ENCODE results near the gene GRP.

GRP gene

GRCh38 chr18:59228351-59228750 is 8.4 kb downstream of the GRP start:
- Histone ChIP-seq H3K4me2 (no peak overlapping the region), H3K27me3 (ENCODE audit: insufficient read depth, low read depth) (no peaks in the 10 kb centered on the region), H3K36me3 (ENCODE audit: insufficient read depth) (no peaks in the 10 kb centered on the region), H3K4me3 (IDR thresholded peaks at IDR 0.05; ENCODE audit: insufficient read depth, low read depth, low read length) (no peak overlapping the region), H3K79me2 (ENCODE audit: insufficient read depth, low read depth) (no peaks in the 10 kb centered on the region), H2AFZ (ENCODE audit: low read depth) (no peak overlapping the region), H4K20me1 (ENCODE audit: insufficient read depth) (no peaks in the 10 kb centered on the region), H3K4me1 (ENCODE audit: low read depth, poor library complexity, severe bottlenecking) (no peaks in the 10 kb centered on the region), H3K27ac (no peak overlapping the region), H3K9ac (no peak overlapping the region)
- no peak for TF ChIP-seq CTCF (conservative IDR thresholded peaks at IDR 0.05; ENCODE audit: low read depth, low read length)

- H3K4me2 ChIP-seq, result no peak overlapping the region
- H3K36me3 ChIP-seq (ENCODE audit: insufficient read depth), result no peaks in the 10 kb centered on the region
- H2AFZ ChIP-seq (ENCODE audit: low read depth), result no peak overlapping the region
- no peak for TF ChIP-seq CTCF (conservative IDR thresholded peaks at IDR 0.05; ENCODE audit: low read depth, low read length)
- no peaks in the 10 kb centered on the region for H3K4me1 ChIP-seq (ENCODE audit: low read depth, poor library complexity, severe bottlenecking)
- H3K79me2 ChIP-seq (ENCODE audit: insufficient read depth, low read depth), result no peaks in the 10 kb centered on the region
- H3K9ac ChIP-seq, result no peak overlapping the region
- H3K27me3 ChIP-seq (ENCODE audit: insufficient read depth, low read depth), result no peaks in the 10 kb centered on the region
- no peak overlapping the region for H3K4me3 ChIP-seq (IDR thresholded peaks at IDR 0.05; ENCODE audit: insufficient read depth, low read depth, low read length)
- H4K20me1 ChIP-seq (ENCODE audit: insufficient read depth), result no peaks in the 10 kb centered on the region
- H3K27ac ChIP-seq, result no peak overlapping the region
Observed at GRCh38 chr18:59229191-59229590, 9.2 kb downstream of the GRP start.

GRCh38 chr18:59229701-59230443 is 9.9 kb downstream of the GRP start:
- Histone ChIP-seq H3K4me3 (IDR thresholded peaks at IDR 0.05; ENCODE audit: insufficient read depth, low read depth, low read length) (no peak overlapping the region), H3K36me3 (ENCODE audit: insufficient read depth) (no peaks in the 10 kb centered on the region), H3K27me3 (ENCODE audit: insufficient read depth, low read depth) (no peaks in the 10 kb centered on the region), H3K4me1 (ENCODE audit: low read depth, poor library complexity, severe bottlenecking) (no peaks in the 10 kb centered on the region), H3K27ac (no peak overlapping the region), H3K79me2 (ENCODE audit: insufficient read depth, low read depth) (no peaks in the 10 kb centered on the region), H3K4me2 (no peak overlapping the region), H4K20me1 (ENCODE audit: insufficient read depth) (no peaks in the 10 kb centered on the region), H3K9ac (no peak overlapping the region), H2AFZ (ENCODE audit: low read depth) (no peak overlapping the region)
- TF ChIP-seq CTCF (conservative IDR thresholded peaks at IDR 0.05; ENCODE audit: low read depth, low read length), result no peak

- no peaks in the 10 kb centered on the region for H3K79me2 ChIP-seq (ENCODE audit: insufficient read depth, low read depth)
- H4K20me1 ChIP-seq (ENCODE audit: insufficient read depth), result no peaks in the 10 kb centered on the region
- no peak overlapping the region for H2AFZ ChIP-seq (ENCODE audit: low read depth)
- no peaks in the 10 kb centered on the region for H3K27me3 ChIP-seq (ENCODE audit: insufficient read depth, low read depth)
- TF ChIP-seq CTCF (conservative IDR thresholded peaks at IDR 0.05; ENCODE audit: low read depth, low read length), result no peak
- no peak overlapping the region for H3K9ac ChIP-seq
- H3K4me3 ChIP-seq (IDR thresholded peaks at IDR 0.05; ENCODE audit: insufficient read depth, low read depth, low read length), result no peak overlapping the region
- H3K4me1 ChIP-seq (ENCODE audit: low read depth, poor library complexity, severe bottlenecking), result no peaks in the 10 kb centered on the region
- H3K36me3 ChIP-seq (ENCODE audit: insufficient read depth), result no peaks in the 10 kb centered on the region
- H3K27ac ChIP-seq, result no peak overlapping the region
- H3K4me2 ChIP-seq, result no peak overlapping the region
Observed at GRCh38 chr18:59231114-59231513, 11.2 kb downstream of the GRP start.
